ENCODE results near the gene AAK1. TPM values are rescaled to one million over a fixed set of nuclear protein-coding genes. Genes with fewer than 3 reads are reported as not detected.
"Not testable (repeated sequence)": the region's sequence is repeated elsewhere in the genome, so short reads cannot be mapped to it uniquely, and the experiment has no call there.

The AAK1 gene
- total RNA-seq, 1 donor from 2014 or later: 66.4 TPM

DNA sequence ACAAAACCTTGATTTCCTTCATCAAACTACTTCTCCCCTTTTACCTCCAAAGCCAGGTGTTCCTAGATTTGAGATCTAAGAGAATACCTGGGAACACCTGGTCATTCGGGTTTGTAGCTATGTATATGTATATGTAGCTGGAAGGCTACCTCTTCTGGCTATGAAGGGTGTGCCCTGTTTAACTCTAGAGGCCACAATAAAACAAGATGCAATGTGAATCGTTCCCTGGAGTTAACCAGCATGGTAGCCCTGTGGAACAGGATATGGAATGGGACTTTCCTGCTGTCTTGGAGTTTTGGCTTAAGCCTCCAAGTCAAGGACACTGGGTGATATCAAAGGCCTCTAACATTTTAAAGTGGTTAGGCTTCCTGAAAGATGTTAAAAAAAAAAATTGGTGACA lies 188.6 kb downstream of the AAK1 start:
- TF ChIP-seq, protein P1, sequence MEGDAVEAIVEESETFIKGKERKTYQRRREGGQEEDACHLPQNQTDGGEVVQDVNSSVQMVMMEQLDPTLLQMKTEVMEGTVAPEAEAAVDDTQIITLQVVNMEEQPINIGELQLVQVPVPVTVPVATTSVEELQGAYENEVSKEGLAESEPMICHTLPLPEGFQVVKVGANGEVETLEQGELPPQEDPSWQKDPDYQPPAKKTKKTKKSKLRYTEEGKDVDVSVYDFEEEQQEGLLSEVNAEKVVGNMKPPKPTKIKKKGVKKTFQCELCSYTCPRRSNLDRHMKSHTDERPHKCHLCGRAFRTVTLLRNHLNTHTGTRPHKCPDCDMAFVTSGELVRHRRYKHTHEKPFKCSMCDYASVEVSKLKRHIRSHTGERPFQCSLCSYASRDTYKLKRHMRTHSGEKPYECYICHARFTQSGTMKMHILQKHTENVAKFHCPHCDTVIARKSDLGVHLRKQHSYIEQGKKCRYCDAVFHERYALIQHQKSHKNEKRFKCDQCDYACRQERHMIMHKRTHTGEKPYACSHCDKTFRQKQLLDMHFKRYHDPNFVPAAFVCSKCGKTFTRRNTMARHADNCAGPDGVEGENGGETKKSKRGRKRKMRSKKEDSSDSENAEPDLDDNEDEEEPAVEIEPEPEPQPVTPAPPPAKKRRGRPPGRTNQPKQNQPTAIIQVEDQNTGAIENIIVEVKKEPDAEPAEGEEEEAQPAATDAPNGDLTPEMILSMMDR (IDR thresholded peaks at IDR 0.05; ENCODE audit: unreplicated experiment): no peak
- H3K36me3 Mint-ChIP-seq: no peaks in the 10 kb centered on the region
- H3K27me3 Mint-ChIP-seq (ENCODE audit: low read depth): no peaks in the 10 kb centered on the region
- no peak for DNase-seq (ENCODE audit: low spot score in 2 of 2, unreplicated experiment in 2 of 2)
- H3K4me3 Mint-ChIP-seq: no peak overlapping the region
- H3K9me3 Mint-ChIP-seq: no peaks in the 10 kb centered on the region
- peaks cover 18% of the 10 kb centered on the region for H3K4me1 Mint-ChIP-seq
- H3K27ac Mint-ChIP-seq: no peak overlapping the region

DNA sequence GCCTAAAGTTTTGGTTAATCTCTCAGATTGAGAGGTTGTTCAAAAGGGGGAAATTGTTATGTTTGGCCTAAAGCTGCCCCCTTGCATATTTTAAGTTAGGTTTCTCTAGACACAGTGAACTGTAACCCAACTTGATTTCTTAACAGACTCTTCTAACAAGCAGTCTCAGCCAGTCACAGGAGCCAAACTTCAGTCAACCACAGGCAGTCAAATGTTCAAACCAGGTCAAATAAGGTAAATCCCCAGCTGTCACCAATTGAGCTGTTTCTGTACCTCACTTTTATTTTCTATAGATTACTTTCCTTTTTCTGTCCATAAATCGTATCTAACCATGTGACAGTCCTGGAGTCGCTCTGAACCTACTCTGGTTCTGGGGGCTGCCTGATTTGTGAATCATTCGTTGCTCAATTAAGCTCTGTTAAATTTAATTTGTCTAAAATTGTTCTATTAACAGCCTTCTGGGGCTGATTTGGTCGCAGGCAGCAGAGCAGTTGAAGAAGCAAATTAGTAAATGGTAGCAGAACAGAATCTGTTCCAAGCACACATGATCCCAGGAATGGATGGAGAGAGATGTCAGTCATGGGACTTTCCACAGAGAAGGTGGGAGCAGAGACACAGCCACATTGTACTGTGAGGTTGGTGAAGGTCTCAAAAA lies 189.9 kb downstream of the AAK1 start:
- H3K36me3 Mint-ChIP-seq: no peaks in the 10 kb centered on the region
- H3K4me3 Mint-ChIP-seq: no peak overlapping the region
- no peaks in the 10 kb centered on the region for H3K9me3 Mint-ChIP-seq
- TF ChIP-seq, protein P1 (IDR thresholded peaks at IDR 0.05; ENCODE audit: unreplicated experiment): no peak
- H3K27me3 Mint-ChIP-seq (ENCODE audit: low read depth): peaks cover 1% of the 10 kb centered on the region
- DNase-seq (ENCODE audit: low spot score in 2 of 2, unreplicated experiment in 2 of 2): no peak
- no peak overlapping the region for H3K27ac Mint-ChIP-seq
- peaks cover 21% of the 10 kb centered on the region for H3K4me1 Mint-ChIP-seq

DNA sequence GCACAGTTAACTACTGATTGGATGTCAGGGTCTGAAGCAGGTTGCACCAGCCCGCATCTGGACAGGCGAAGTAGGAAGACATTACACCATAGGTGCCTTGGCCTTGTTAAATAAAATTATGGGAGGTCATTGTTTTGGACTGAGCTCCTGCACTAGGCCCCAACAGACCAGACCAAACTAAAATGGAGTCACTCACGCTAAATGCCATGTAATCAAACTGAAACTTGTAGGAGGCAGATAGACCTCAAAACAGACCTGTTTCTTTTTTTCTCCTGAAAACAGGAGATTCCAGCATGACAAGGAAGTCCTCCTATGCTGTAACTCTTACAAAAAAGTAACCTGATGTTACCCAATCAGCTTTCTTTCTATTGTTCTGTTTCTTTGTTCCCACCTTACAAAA lies 190.9 kb downstream of the AAK1 start:
- no peaks in the 10 kb centered on the region for H3K9me3 Mint-ChIP-seq
- no peak for DNase-seq (ENCODE audit: low spot score in 2 of 2, unreplicated experiment in 2 of 2)
- no peak overlapping the region for H3K27ac Mint-ChIP-seq
- H3K4me1 Mint-ChIP-seq: peaks cover 21% of the 10 kb centered on the region
- H3K36me3 Mint-ChIP-seq: no peaks in the 10 kb centered on the region
- H3K27me3 Mint-ChIP-seq (ENCODE audit: low read depth): peaks cover 6% of the 10 kb centered on the region
- TF ChIP-seq, protein P1 (IDR thresholded peaks at IDR 0.05; ENCODE audit: unreplicated experiment): no peak
- no peak overlapping the region for H3K4me3 Mint-ChIP-seq

DNA sequence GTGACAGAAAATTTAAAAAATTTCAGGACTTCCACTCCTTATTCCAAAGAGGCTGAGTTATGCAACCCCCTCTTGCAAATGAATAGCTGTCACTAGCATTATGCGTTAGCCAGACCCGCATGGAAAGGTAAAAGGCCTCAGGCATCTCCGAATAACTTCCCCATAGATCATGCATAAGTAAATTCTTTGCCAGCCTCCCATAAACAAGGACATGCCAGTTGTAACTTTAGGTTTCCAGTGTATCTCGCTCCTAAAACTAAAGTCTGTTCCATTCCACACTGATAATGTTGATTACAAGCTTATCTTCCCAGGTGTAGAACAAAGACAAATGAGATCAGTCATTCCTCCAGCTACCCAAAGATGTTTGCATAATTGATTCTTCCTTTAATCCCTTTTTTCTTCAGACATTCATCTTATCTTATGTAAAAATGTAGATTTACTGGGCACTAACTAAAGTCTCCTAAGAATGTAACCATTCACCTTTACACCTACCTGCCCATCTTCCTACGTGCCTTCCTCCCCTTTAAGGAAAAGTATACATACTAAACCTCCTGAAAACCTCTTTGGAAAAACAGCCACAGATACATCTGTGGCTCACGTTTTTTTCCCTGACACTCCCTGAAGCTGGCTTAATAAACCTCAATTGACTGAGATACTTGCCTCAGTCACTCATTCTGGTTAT lies 192.7 kb downstream of the AAK1 start:
- no peaks in the 10 kb centered on the region for H3K9me3 Mint-ChIP-seq
- no peak for DNase-seq (ENCODE audit: low spot score in 2 of 2, unreplicated experiment in 2 of 2)
- no peak overlapping the region for H3K4me3 Mint-ChIP-seq
- no peaks in the 10 kb centered on the region for H3K36me3 Mint-ChIP-seq
- peaks cover 6% of the 10 kb centered on the region for H3K27me3 Mint-ChIP-seq (ENCODE audit: low read depth)
- TF ChIP-seq, protein P1 (IDR thresholded peaks at IDR 0.05; ENCODE audit: unreplicated experiment): no peak
- H3K4me1 Mint-ChIP-seq: peaks cover 21% of the 10 kb centered on the region
- peak overlapping the region; percentile 4 for H3K27ac Mint-ChIP-seq

DNA sequence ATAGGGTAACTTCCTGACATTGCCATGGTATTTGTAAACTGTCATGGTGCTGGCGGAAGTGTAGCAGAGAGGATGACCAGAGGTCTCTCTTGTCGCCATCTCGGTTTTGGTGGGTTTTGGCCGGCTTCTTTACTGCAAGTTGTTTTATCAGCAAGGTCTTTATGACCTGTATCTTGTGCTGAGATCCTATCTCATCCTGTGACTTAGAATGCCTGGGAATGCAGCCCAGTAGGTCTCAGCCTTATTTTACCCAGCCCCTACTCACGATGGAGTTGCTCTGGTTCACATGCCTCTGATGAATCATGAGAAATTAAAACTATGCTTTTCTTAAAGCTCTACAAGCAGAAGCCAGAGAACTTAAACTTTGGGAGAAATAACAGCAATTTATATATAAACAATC lies 193.6 kb downstream of the AAK1 start:
- peaks cover 6% of the 10 kb centered on the region for H3K27me3 Mint-ChIP-seq (ENCODE audit: low read depth)
- no peaks in the 10 kb centered on the region for H3K36me3 Mint-ChIP-seq
- no peak overlapping the region for H3K4me3 Mint-ChIP-seq
- no peak for DNase-seq (ENCODE audit: low spot score in 2 of 2, unreplicated experiment in 2 of 2)
- TF ChIP-seq, protein P1 (IDR thresholded peaks at IDR 0.05; ENCODE audit: unreplicated experiment): no peak
- no peaks in the 10 kb centered on the region for H3K9me3 Mint-ChIP-seq
- H3K4me1 Mint-ChIP-seq: peaks cover 21% of the 10 kb centered on the region
- peak overlapping the region; percentile 44 for H3K27ac Mint-ChIP-seq

DNA sequence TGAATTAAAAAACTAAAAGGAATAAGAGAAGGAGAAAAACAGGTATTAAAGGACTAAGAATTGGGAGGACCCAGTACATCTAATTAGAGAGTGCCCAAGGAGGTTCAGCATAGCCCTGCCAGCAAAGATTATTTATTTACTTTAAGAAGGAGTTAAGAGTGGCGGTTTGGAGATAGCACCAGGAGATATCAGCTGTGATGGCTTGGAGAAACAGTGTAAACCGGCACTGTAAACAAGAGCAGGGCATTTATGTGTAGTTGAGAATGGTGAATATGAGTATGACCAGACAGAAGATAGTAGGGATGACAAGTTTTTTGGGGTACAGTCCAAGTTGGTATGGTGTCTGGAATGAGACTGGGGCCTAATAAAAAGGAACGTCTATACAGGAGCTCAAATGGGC lies 199.9 kb downstream of the AAK1 start:
- H3K9me3 Mint-ChIP-seq; H3K36me3 Mint-ChIP-seq; H3K27me3 Mint-ChIP-seq (ENCODE audit: low read depth); H3K27ac Mint-ChIP-seq; H3K4me3 Mint-ChIP-seq; DNase-seq (ENCODE audit: low spot score in 2 of 2, unreplicated experiment in 2 of 2); H3K4me1 Mint-ChIP-seq: not testable (repeated sequence)

DNA sequence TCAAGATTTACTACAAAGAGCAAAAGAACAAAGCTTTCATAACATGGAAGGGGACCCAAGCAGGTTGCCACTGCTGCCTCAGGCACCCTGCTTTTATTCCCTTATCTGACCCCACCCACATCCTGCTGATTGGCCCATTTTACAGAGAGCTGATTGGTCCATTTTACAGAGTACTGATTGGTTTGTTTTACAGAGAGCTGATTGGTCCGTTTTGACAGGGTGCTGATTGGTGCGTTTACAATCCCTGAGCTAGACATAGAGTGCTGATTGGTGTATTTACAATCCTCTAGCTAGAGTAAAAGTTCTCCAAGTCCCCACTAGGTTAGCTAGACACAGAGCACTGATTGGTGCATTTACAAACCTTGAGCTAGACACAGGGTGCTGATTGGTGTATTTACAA lies 204.0 kb downstream of the AAK1 start:
- not testable (repeated sequence) for H3K27me3 Mint-ChIP-seq (ENCODE audit: low read depth); H3K4me3 Mint-ChIP-seq; H3K27ac Mint-ChIP-seq; H3K36me3 Mint-ChIP-seq; DNase-seq (ENCODE audit: low spot score in 2 of 2, unreplicated experiment in 2 of 2); H3K9me3 Mint-ChIP-seq
- peaks cover 23% of the 10 kb centered on the region for H3K4me1 Mint-ChIP-seq
